ENCODE measurements around the gene EXOC6. TPM values are rescaled to one million over a fixed set of nuclear protein-coding genes. Genes with fewer than 3 reads are reported as not detected.

EXOC6 gene
- total and polyA plus RNA-seq, 10 of the 15 experiments (the other 5 are each of a cell fraction or from before 2014, with no cell fraction given): 7.6 to 53.8 (median 13.3) TPM

DNA sequence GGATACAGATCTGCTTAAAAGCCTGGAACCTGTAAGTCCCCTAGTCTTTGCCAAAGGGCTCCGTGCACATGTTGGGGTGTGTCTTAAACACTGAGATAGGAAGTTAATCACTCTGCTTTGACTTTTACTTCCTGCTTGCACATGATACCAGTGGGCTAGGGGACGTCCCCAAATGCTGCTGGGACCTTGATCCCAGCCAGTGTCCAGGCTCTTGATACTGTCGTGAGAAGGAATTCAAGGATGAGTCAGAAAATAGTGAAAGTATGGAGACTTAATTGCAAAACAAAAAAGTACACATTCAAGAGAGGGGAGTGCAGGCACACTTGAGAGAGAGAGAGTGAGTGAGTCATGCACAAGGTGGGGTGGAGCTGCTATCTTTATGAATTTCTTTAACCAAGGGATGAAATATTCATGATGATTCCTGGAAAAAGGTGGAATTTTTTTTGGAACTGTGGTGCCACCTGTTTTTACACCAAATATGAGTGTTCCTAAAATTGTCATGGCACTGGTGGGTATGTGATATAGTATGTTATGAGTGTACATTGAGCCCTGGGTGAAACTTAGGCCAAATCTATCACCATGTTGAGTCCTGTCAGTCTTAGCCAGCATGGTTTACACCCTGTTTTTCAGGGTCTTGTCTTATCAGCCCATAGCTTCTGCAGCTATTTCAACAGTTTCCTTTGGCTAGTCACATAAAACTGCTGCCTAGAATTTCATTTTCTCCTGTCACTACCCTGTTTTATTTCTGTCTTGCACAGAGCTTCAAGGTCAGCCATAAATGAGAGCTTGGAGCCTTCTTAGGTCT is 123.9 kb downstream of the EXOC6 start (continued):
- TF ChIP-seq LARP7 (IDR thresholded peaks at IDR 0.05) (no peak), NFIC (IDR thresholded peaks at IDR 0.05; ENCODE audit: low read depth, low read length) (no peak)

- CTCF ChIA-PET: no interaction called here
- Histone ChIP-seq H3K9ac (ENCODE audit: control insufficient read depth, insufficient read depth, low read length) (no peak overlapping the region), H3K27me3 (replicated peaks in 1 of 2; ENCODE audit: control insufficient read depth in 2 of 2, insufficient read depth in 2 of 2, low read length in 1 of 2) (no peaks in the 10 kb centered on the region), H3K9me3 (replicated peaks; ENCODE audit: control insufficient read depth, insufficient read depth, low read length) (no peaks in the 10 kb centered on the region), H3K4me1 (ENCODE audit: control insufficient read depth, insufficient read depth, low read length) (no peaks in the 10 kb centered on the region), H3K4me2 (ENCODE audit: control insufficient read depth, insufficient read depth) (no peak overlapping the region), H3K4me3 (no peak overlapping the region), H3K79me2 (ENCODE audit: control insufficient read depth, insufficient read depth, low read length) (no peaks in the 10 kb centered on the region), H3K27ac (ENCODE audit: control insufficient read depth, insufficient read depth) (no peak overlapping the region), H2AFZ (ENCODE audit: control insufficient read depth, low read depth, low read length) (no peak overlapping the region), H3K36me3 (ENCODE audit: control insufficient read depth in 2 of 2, insufficient read depth in 2 of 2, low read length in 1 of 2) (no peaks in the 10 kb centered on the region), H4K20me1 (ENCODE audit: control insufficient read depth, insufficient read depth) (no peaks in the 10 kb centered on the region)
- RAD21 ChIA-PET (ENCODE audit: unreplicated experiment): no interaction called here
- BruUV-seq (replicated peaks): no TSS peak
- WGBS (ENCODE audit: insufficient coverage, insufficient replicate concordance, low lambda C conversion rate, missing lambda C conversion rate): 37% methylated on average over 2 of the region's 2 CpGs
- SMC1A ChIA-PET (ENCODE audit: uncharacterized antibody, unreplicated experiment): interaction anchor here (1.3 kb wide), 1 partner anchor 9 kb away, joined by 3 read pairs; no protein-coding TSS in a partner anchor
- FAIRE-seq: no peak
- no peak for DNase-seq (ENCODE audit: low read depth, low spot score)
- in situ Hi-C loops (cut with MboI) (no loop called here), intact Hi-C loops (cut with micrococcal nuclease; ENCODE audit: unreplicated experiment) (no loop called here)
- TF ChIP-seq ZBTB40 (IDR thresholded peaks at IDR 0.05; ENCODE audit: borderline replicate concordance): no peak
- TF ChIP-seq LARP7 (IDR thresholded peaks at IDR 0.05): no peak
- TF ChIP-seq, protein P1, sequence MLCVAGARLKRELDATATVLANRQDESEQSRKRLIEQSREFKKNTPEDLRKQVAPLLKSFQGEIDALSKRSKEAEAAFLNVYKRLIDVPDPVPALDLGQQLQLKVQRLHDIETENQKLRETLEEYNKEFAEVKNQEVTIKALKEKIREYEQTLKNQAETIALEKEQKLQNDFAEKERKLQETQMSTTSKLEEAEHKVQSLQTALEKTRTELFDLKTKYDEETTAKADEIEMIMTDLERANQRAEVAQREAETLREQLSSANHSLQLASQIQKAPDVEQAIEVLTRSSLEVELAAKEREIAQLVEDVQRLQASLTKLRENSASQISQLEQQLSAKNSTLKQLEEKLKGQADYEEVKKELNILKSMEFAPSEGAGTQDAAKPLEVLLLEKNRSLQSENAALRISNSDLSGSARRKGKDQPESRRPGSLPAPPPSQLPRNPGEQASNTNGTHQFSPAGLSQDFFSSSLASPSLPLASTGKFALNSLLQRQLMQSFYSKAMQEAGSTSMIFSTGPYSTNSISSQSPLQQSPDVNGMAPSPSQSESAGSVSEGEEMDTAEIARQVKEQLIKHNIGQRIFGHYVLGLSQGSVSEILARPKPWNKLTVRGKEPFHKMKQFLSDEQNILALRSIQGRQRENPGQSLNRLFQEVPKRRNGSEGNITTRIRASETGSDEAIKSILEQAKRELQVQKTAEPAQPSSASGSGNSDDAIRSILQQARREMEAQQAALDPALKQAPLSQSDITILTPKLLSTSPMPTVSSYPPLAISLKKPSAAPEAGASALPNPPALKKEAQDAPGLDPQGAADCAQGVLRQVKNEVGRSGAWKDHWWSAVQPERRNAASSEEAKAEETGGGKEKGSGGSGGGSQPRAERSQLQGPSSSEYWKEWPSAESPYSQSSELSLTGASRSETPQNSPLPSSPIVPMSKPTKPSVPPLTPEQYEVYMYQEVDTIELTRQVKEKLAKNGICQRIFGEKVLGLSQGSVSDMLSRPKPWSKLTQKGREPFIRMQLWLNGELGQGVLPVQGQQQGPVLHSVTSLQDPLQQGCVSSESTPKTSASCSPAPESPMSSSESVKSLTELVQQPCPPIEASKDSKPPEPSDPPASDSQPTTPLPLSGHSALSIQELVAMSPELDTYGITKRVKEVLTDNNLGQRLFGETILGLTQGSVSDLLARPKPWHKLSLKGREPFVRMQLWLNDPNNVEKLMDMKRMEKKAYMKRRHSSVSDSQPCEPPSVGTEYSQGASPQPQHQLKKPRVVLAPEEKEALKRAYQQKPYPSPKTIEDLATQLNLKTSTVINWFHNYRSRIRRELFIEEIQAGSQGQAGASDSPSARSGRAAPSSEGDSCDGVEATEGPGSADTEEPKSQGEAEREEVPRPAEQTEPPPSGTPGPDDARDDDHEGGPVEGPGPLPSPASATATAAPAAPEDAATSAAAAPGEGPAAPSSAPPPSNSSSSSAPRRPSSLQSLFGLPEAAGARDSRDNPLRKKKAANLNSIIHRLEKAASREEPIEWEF (IDR thresholded peaks at IDR 0.05; ENCODE audit: insufficient replicate concordance, low read depth, low read length): no peak
- no peak for TF ChIP-seq ZNF274 (IDR thresholded peaks at IDR 0.05; ENCODE audit: insufficient read depth, insufficient read length)
- no peak for ATAC-seq
- POLR2A ChIA-PET: interaction anchor here (0.6 kb wide), 1 partner anchor 845 kb away, joined by 5 read pairs; no protein-coding TSS in a partner anchor
Measured at GRCh38 chr10:92972886-92973285, 124.6 kb downstream of the EXOC6 start.
